Choroid plexus epithelial cell (primary cell): ENCODE results near the gene DLGAP1.
"Not testable (repeated sequence)": the region's sequence is repeated elsewhere in the genome, so short reads cannot be mapped to it uniquely, and the experiment has no call there.

ENCODE experiments used
- DNase-seq: peaks from one replicate; pipeline ENCODE4 v3.0.0-alpha.2; 2010; ENCODE audit warnings: low read depth
- H3K4me3 ChIP-seq: 2 replicates; pipeline ENCODE4 v1.5.1; 2011; ENCODE audit warnings: low read depth, mild to moderate bottlenecking, control low read depth, low read length, moderate library complexity
- TF ChIP-seq, protein P1 (sequence below): conservative IDR thresholded peaks from 2 replicates; pipeline ENCODE4 v1.5.1; 2011; ENCODE audit warnings: low read depth, mild to moderate bottlenecking, control low read depth, inconsistent platforms, low read length, moderate library complexity

The DLGAP1 gene

GRCh38 chr18:3604498-3605408, 850.4 kb downstream of the DLGAP1 start:
- TF ChIP-seq, protein P1, sequence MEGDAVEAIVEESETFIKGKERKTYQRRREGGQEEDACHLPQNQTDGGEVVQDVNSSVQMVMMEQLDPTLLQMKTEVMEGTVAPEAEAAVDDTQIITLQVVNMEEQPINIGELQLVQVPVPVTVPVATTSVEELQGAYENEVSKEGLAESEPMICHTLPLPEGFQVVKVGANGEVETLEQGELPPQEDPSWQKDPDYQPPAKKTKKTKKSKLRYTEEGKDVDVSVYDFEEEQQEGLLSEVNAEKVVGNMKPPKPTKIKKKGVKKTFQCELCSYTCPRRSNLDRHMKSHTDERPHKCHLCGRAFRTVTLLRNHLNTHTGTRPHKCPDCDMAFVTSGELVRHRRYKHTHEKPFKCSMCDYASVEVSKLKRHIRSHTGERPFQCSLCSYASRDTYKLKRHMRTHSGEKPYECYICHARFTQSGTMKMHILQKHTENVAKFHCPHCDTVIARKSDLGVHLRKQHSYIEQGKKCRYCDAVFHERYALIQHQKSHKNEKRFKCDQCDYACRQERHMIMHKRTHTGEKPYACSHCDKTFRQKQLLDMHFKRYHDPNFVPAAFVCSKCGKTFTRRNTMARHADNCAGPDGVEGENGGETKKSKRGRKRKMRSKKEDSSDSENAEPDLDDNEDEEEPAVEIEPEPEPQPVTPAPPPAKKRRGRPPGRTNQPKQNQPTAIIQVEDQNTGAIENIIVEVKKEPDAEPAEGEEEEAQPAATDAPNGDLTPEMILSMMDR: peak; percentile 14
- DNase-seq: peak; percentile 94
- H3K4me3 ChIP-seq: peak overlapping the region; percentile 50

GRCh38 chr18:3604235-3604497, 850.9 kb downstream of the DLGAP1 start:
- TF ChIP-seq, protein P1: no peak
- no peak for DNase-seq
- H3K4me3 ChIP-seq: peak overlapping the region; percentile 50

DNA sequence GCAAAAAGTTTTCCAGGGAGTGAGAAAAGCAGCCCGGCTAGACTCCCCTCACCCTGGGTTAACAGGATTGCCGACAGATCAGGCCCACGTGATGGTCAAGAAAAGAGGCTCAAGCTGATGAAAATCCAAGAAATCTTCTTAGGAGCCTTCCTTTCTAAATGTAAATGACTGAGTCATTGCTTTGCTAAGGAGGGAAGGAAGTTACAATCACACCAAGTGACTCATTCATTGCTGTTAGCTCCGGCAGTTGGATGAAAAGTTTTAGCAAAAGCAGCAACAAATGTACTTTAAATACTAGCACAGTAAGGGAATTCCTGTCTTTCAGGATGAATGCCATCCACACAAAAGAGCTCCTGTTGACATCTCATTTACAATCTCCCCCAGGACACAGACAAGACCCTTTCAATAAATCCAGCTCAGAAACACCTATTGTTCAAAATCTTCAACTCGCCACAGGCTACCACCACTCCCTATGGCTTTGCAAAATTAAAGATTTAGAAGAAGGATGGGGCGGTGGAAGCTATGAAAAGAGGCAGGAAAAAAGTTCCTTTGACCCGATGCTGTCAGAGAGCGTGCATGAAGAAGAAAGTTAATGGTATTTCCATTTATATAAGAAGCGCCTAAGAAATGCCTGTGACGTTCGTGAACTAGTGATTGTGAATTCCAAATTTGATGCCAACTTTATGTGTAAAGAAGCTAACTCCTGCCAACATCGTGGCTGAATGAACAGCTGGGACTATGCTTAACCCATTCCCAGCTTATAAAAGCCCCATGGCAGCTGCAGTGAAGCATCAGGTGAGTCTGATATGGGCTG, 851.5 kb downstream of the DLGAP1 start:
- TF ChIP-seq, protein P1: no peak
- DNase-seq: peak; percentile 98

GRCh38 chr18:3601106-3601755, 853.9 kb downstream of the DLGAP1 start:
- DNase-seq, H3K4me3 ChIP-seq: not testable (repeated sequence)

More for the DNA sequence above, 851.5 kb downstream of the DLGAP1 start:
- peak overlapping the region; percentile 50 for H3K4me3 ChIP-seq

DNA sequence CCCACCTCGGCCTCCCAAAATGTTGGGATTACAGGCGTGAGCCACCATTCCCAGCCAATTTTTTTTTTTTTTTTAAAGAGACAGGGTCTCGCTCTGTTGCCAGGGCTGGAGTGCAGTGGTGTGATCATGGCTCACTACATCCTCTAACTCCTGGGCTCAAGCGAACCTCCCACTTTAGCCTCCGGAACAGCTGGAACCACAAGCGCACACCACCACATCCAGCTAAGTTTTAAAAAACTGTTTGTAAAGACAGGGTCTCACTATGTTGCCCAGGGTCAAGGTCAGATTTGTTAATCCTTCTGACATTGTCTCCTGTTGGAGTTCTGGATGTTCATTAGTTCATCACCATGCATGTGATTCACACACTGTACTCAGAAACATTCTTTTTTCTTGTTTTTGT, 855.2 kb downstream of the DLGAP1 start:
- H3K4me3 ChIP-seq: no peak overlapping the region
- DNase-seq: no peak
- TF ChIP-seq, protein P1: no peak

GRCh38 chr18:3599195-3599594, 855.9 kb downstream of the DLGAP1 start:
- no peak for DNase-seq
- H3K4me3 ChIP-seq: no peak overlapping the region
- TF ChIP-seq, protein P1: no peak

GRCh38 chr18:3598581-3598980, 856.5 kb downstream of the DLGAP1 start:
- no peak for DNase-seq
- TF ChIP-seq, protein P1: no peak
- no peak overlapping the region for H3K4me3 ChIP-seq
